ENCODE results near the gene MYL12A.

GRCh38 chr18:3247240-3248061 lies at the start of gene MYL12A:
- TF ChIP-seq CTCF (IDR thresholded peaks at IDR 0.05; ENCODE audit: low read depth, low read length), result no peak
- TF ChIP-seq POLR2A (IDR thresholded peaks at IDR 0.05; ENCODE audit: extremely low read depth, insufficient read length), result peak; percentile 84

All from NB4 (cell line).